ENCODE results near the gene RAB10. TPM values are rescaled to one million over a fixed set of nuclear protein-coding genes. Genes with fewer than 3 reads are reported as not detected.
A peak's percentile ranks its signal among the peaks of the same experiment; 100 is the strongest.

The RAB10 gene
- total and polyA plus RNA-seq, 9 of the 15 experiments (the other 6 are each of a cell fraction or from before 2014, with no cell fraction given): 25.1 to 214 (median 157) TPM

DNA sequence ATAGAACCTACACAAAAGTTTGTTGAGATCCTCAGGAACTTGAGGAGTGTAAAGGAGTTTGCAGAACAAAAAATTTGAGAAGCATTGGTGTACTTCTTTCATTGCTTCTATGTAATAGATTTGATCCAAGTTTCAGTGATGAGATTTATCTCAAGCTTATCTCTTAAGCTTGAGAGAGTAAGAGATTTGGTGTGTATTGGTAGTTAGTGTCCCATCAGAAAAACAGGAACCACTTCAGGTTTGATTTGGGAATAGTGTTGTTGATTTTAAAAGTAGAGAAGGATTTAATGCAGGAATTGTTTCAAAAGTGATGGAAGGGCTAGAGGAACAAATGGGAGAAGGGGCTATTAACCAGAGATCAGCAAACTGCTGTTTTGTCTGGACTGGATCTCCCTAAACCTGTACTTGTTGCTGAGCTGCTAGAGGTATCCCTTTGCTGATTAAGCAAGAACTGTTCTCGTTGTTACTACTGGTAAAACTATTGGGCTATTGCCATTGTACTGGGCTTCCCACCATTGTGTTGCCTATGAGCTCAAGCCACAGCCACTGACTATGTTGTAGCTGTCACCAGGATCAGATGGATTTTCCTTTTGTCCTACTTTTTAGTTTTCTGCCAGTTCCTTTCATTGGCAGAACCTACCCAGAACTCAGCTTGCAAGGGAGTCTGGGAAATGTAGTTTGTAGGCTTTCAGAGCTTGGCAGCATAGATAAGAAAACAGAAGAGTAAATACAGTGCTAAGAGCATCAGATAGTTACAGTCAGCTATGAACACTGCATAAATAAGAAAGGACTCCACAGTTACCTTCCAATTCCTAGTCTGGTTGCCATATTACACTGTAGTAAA lies 39.3 kb downstream of the RAB10 start (continued):
- TF ChIP-seq DMBX1 (CRISPR knock-in tag; IDR thresholded peaks at IDR 0.05; ENCODE audit: borderline replicate concordance): no peak
- peak; percentile 69 for TF ChIP-seq MTA3 (IDR thresholded peaks at IDR 0.05; ENCODE audit: borderline replicate concordance)
- TF ChIP-seq RFX5 (IDR thresholded peaks at IDR 0.05; ENCODE audit: low read depth, low read length): no peak
- TF ChIP-seq, protein P1, sequence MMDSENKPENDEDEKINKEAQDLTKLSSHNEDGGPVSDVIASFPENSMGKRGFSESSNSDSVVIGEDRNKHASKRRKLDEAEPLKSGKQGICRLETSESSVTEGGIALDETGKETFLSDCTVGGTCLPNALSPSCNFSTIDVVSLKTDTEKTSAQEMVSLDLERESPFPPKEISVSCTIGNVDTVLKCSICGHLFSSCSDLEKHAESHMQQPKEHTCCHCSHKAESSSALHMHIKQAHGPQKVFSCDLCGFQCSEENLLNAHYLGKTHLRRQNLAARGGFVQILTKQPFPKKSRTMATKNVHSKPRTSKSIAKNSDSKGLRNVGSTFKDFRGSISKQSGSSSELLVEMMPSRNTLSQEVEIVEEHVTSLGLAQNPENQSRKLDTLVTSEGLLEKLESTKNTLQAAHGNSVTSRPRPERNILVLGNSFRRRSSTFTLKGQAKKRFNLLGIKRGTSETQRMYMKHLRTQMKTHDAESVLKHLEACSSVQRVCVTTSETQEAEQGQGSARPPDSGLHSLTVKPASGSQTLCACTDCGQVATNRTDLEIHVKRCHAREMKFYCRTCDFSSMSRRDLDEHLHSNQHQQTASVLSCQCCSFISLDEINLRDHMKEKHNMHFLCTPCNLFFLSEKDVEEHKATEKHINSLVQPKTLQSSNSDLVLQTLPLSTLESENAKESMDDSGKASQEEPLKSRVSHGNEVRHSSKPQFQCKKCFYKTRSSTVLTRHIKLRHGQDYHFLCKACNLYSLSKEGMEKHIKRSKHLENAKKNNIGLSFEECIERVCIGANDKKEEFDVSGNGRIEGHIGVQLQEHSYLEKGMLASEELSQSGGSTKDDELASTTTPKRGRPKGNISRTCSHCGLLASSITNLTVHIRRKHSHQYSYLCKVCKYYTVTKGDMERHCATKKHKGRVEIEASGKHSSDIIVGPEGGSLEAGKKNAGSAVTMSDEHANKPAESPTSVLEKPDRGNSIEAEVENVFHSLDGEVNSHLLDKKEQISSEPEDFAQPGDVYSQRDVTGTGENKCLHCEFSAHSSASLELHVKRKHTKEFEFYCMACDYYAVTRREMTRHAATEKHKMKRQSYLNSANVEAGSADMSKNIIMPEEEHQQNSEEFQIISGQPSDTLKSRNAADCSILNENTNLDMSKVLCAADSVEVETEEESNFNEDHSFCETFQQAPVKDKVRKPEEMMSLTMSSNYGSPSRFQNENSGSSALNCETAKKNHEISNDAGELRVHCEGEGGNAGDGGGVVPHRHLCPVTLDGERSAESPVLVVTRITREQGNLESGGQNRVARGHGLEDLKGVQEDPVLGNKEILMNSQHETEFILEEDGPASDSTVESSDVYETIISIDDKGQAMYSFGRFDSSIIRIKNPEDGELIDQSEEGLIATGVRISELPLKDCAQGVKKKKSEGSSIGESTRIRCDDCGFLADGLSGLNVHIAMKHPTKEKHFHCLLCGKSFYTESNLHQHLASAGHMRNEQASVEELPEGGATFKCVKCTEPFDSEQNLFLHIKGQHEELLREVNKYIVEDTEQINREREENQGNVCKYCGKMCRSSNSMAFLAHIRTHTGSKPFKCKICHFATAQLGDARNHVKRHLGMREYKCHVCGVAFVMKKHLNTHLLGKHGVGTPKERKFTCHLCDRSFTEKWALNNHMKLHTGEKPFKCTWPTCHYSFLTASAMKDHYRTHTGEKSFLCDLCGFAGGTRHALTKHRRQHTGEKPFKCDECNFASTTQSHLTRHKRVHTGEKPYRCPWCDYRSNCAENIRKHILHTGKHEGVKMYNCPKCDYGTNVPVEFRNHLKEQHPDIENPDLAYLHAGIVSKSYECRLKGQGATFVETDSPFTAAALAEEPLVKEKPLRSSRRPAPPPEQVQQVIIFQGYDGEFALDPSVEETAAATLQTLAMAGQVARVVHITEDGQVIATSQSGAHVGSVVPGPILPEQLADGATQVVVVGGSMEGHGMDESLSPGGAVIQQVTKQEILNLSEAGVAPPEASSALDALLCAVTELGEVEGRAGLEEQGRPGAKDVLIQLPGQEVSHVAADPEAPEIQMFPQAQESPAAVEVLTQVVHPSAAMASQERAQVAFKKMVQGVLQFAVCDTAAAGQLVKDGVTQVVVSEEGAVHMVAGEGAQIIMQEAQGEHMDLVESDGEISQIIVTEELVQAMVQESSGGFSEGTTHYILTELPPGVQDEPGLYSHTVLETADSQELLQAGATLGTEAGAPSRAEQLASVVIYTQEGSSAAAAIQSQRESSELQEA (IDR thresholded peaks at IDR 0.05; ENCODE audit: low read depth): no peak
- no peak for TF ChIP-seq CBX8 (IDR thresholded peaks at IDR 0.05; ENCODE audit: borderline replicate concordance, extremely low read depth, low read depth, low read length, poor library complexity, severe bottlenecking)
- peak; percentile 22; the same call in 1 of the 2 replicates for TF ChIP-seq NCOR1 (IDR thresholded peaks at IDR 0.05)
- no peak for TF ChIP-seq FOXM1 (IDR thresholded peaks at IDR 0.05; ENCODE audit: low read depth)
- no peak for TF ChIP-seq FOXM1 (CRISPR knock-in tag; IDR thresholded peaks at IDR 0.05; ENCODE audit: low read depth)
- TF ChIP-seq TAF15 (IDR thresholded peaks at IDR 0.05; ENCODE audit: low read depth, low read length): no peak
- no peak for TF ChIP-seq MYNN (IDR thresholded peaks at IDR 0.05)
- TF ChIP-seq MYNN (CRISPR knock-in tag; IDR thresholded peaks at IDR 0.05): no peak
- TF ChIP-seq NBN (IDR thresholded peaks at IDR 0.05; ENCODE audit: low read depth): 0 out of 2 replicates have a peak, but pooled peaks have one; percentile 47
- TF ChIP-seq, protein P2, sequence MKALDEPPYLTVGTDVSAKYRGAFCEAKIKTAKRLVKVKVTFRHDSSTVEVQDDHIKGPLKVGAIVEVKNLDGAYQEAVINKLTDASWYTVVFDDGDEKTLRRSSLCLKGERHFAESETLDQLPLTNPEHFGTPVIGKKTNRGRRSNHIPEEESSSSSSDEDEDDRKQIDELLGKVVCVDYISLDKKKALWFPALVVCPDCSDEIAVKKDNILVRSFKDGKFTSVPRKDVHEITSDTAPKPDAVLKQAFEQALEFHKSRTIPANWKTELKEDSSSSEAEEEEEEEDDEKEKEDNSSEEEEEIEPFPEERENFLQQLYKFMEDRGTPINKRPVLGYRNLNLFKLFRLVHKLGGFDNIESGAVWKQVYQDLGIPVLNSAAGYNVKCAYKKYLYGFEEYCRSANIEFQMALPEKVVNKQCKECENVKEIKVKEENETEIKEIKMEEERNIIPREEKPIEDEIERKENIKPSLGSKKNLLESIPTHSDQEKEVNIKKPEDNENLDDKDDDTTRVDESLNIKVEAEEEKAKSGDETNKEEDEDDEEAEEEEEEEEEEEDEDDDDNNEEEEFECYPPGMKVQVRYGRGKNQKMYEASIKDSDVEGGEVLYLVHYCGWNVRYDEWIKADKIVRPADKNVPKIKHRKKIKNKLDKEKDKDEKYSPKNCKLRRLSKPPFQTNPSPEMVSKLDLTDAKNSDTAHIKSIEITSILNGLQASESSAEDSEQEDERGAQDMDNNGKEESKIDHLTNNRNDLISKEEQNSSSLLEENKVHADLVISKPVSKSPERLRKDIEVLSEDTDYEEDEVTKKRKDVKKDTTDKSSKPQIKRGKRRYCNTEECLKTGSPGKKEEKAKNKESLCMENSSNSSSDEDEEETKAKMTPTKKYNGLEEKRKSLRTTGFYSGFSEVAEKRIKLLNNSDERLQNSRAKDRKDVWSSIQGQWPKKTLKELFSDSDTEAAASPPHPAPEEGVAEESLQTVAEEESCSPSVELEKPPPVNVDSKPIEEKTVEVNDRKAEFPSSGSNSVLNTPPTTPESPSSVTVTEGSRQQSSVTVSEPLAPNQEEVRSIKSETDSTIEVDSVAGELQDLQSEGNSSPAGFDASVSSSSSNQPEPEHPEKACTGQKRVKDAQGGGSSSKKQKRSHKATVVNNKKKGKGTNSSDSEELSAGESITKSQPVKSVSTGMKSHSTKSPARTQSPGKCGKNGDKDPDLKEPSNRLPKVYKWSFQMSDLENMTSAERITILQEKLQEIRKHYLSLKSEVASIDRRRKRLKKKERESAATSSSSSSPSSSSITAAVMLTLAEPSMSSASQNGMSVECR (CRISPR knock-in tag; IDR thresholded peaks at IDR 0.05): no peak
- TF ChIP-seq, protein P3, sequence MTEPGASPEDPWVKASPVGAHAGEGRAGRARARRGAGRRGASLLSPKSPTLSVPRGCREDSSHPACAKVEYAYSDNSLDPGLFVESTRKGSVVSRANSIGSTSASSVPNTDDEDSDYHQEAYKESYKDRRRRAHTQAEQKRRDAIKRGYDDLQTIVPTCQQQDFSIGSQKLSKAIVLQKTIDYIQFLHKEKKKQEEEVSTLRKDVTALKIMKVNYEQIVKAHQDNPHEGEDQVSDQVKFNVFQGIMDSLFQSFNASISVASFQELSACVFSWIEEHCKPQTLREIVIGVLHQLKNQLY (CRISPR knock-in tag; conservative IDR thresholded peaks at IDR 0.05): no peak
